AG04449 (cell line): ENCODE results near the gene SNRNP40.

ENCODE experiments used
- CTCF ChIA-PET: fragments of 350-600 bp; formaldehyde crosslinking; extraction: SDS; loops from one replicate; lab custom pipeline; 2021; ENCODE audit warnings: antibody characterized with exemption; lab: Yijun Ruan, JAX
- POLR2A ChIA-PET: fragments of 400-600, 350-600 bp; formaldehyde crosslinking; extraction: SDS; loops from one replicate; lab custom pipeline; 2020; ENCODE audit warnings: antibody characterized with exemption, inconsistent platforms; lab: Yijun Ruan, JAX
- DNase-seq: peaks from one replicate; pipeline ENCODE4 v3.0.0-alpha.2; 2010; ENCODE audit warnings: low read depth, low spot score
- H3K4me3 ChIP-seq: 2 replicates; pipeline ENCODE4 v1.5.1; 2011; ENCODE audit warnings: low read depth, mild to moderate bottlenecking, control low read depth, low read length
- CTCF ChIP-seq: IDR thresholded peaks from one replicate; pipeline ENCODE4 v1.5.1; 2011; ENCODE audit warnings: mild to moderate bottlenecking, moderate library complexity, low read length, control low read depth, inconsistent platforms; ENCODE audit not compliant: insufficient read depth; ENCODE audit errors: missing control alignments

The SNRNP40 gene

GRCh38 chr1:31215065-31215570 lies 81.5 kb downstream of the SNRNP40 start:
- no peak for TF ChIP-seq CTCF
- H3K4me3 ChIP-seq = no peak overlapping the region
- ChIA-PET POLR2A (no interaction called here), CTCF (interaction anchor here (1.4 kb wide), 1 partner anchor 31 kb away, joined by 6 read pairs; no protein-coding TSS in a partner anchor)
- DNase-seq = no peak

DNA sequence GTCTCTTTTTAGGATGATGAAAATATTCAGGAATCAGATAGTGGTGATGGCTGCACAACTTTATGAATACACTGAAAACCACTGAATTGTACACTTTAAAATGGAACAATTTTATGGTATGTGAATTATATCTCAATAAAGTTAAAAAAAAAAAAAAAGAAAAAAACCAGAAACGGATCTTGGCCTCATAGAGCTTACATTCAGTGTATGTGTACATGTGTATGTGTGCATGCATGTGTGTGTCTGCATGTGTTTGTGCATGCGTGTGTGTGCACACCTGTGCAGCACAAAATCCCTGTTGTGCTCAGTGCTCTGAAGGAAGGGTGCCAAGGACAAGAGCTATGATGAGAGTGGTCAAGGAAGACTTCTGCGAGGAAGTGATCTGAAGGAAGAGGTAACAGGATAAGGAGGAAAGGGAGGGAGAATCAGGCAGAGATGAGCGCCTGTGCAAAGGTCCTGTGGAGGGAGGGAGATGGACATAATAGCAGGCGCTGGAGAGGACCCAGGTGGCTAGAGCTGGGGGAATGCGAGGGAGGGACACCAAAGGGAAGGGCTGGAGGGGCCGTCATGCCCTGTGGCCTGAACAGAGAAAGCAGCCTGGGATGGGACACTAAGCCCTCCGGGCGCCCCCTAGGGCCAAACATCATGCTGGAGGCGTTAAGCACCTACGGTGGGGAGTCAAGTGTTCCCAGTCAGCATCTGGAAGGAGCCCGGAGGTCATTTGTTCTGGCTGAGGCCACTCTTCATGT lies 82.1 kb downstream of the SNRNP40 start:
- no peak for TF ChIP-seq CTCF
- no peak for DNase-seq
- POLR2A ChIA-PET = no interaction called here
- CTCF ChIA-PET = interaction anchor here (1.4 kb wide), 1 partner anchor 30 kb away, joined by 6 read pairs; no protein-coding TSS in a partner anchor
- H3K4me3 ChIP-seq = no peak overlapping the region
